SIG-M5 treated with dmso at 0.1 percent for 504 hours (cell line): ENCODE data around the gene GSTM3.
"Not testable (repeated sequence)": the region's sequence is repeated elsewhere in the genome, so short reads cannot be mapped to it uniquely, and the experiment has no call there.

Experiments used
- DNase-seq: peaks from one replicate; lab custom pipeline; 2025; ENCODE audit not compliant: unreplicated experiment; lab: John Stamatoyannopoulos, UW

The GSTM3 gene

DNA sequence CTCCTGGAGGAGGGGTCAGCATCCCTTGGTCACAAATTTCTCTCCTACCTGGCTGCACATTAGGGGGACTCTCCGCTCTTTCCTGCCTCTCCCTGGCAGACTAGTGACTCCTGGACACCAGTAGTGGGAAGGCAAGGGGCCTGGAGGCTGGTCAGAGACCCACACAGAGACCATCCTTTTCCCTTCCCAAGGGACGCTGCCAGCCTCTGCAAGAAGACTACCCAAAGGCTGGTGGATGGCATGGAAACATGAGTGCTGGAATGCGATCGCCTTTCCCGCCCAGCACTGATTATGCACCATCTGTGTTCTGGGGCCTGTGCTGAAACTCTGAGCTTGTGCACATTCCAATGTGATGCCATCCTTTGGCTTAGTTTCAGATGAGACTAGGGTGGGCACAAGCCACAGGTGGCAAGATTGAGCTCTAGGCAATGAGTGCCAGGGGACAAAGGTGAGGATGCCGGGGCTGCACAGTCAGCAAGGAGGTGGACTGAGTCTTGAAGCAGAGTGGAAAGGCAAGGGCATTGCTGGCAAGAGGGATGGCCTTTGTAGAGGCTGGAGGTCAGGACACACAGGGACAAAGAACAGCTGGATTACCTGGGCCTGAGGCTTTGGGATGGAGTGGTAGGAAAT, 35.5 kb upstream of the GSTM3 start:
- no peak for DNase-seq

DNA sequence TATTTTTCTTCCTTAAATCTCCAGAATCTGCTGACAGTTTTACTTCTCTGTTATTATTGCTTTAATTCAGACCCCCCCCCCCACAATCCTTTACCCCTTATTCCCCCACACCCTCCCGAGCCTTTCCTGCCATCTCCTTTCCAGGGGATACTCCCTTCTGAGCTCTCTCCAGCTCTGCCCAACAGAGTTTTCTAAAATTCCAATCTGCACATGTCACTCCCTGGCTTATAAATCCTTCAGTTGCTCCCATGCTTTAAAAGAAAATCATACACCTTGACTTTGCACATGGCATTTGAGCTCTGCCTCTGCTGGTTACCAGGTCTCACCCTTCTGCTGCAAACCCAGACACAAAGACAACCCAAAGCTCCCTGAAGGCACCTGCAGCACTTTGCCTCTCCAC, 34.6 kb upstream of the GSTM3 start:
- DNase-seq = no peak

DNA sequence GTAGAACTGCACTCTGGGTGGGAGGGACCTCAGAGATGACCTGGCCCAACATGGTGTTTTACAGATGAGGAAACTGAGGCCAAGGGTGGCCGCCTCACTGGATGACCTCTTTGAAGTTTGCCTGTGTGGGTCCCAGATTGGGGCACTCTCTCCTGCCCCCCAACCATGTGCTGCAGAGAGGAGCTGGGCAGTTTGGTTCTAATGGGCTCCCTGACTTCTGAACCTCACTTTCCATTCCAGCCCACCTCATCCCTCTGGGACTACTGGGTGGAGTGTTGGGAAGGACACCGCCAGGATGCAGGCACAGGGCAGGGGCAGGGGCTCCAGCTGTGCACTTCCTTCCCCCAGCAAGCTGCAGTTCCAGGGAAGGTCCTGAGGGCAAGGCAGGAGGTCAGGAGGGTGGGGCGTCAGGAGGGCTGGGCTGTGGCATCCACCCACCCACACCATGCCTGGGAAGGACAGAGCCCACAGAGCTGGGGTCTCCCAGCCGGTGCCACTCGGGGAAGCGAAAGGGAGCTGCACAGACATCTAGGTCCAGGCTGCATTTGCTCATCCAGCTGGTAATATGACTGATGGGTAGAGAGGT, 33.2 kb upstream of the GSTM3 start:
- DNase-seq = no peak

DNA sequence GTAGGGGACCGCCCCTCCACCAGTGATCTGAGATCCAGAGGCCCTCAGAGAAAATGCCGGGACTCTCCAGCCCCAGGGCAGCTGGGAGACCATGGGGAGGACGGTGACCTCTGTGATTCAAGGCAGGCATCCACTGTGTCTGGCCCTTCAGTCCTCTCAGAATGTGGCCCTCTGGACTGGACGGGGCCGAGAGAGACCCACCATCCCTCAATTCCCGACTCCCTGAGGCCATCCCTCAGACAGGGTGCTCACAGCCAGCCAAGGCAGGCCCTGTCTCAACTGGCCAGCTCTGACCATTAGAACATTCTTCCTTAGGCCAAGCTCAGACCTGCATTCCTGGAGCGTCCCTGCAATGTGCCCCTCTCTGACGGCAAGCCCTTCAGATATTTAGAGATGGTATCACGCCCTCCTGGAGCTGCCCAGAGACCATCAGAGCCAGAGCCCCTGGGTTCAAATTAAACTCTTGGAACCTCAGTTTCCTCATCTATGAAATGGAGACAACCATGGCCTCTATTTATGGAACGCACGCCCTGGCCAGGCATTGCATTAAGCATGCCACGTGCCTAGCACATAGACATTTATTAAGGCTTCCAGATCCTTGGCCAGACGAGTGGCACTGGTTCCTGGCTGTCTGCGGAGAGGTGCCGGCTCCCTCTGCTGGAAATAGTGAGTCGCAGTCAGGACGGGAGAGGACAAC, 32.5 kb upstream of the GSTM3 start:
- peak; percentile 86 for DNase-seq

GRCh38 chr1:109772658-109773202, 31.9 kb upstream of the GSTM3 start:
- DNase-seq = no peak

DNA sequence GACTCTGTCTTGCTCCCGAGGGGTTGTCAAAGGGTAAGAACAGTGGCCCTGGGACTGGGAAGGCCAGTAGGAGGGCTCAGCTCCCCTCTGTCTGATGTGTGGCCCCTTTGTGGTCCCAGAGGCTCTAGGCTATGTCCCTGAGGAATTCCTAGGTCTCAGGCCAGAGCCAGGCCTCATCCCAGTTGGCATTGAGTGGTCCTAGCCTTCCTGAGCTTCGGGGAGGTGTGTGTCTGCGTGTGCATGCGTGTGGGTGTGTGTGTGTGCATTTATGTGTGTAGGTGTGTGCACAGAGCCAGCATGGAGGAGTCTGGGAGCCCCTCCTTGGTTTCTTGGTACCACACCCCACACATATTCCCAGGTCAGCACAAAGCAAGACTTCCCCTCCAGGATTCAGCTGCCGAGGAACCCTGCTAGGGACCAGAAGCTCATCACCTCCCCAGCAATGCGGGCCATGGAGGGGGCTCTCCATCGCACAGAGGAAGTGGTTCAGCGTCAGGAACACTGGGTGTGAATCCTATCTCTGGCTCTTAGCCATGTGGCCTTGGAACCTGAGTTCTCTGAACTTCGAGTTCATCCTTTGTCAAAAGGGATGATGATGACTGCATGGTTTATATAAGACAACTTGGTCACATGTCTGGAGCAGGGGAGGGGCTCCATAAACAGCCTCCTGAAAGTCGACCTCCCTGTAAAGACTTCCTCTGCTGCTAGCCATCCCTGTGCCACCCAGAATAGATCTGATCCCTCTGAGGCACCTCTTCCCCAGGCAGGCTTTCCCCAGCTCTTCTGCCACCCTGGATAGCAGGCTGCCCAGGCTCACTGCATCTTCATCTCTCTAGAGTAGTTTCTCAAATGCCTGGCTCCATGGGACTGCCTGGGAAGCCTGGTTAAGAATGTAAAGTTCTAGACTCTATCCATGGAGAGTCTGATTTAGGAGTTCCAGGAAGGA, 31.1 kb upstream of the GSTM3 start:
- DNase-seq = no peak

GRCh38 chr1:109770331-109771095, 29.7 kb upstream of the GSTM3 start:
- DNase-seq = no peak

- no peak for DNase-seq
Measured at GRCh38 chr1:109769330-109770078, 28.7 kb upstream of the GSTM3 start.

DNA sequence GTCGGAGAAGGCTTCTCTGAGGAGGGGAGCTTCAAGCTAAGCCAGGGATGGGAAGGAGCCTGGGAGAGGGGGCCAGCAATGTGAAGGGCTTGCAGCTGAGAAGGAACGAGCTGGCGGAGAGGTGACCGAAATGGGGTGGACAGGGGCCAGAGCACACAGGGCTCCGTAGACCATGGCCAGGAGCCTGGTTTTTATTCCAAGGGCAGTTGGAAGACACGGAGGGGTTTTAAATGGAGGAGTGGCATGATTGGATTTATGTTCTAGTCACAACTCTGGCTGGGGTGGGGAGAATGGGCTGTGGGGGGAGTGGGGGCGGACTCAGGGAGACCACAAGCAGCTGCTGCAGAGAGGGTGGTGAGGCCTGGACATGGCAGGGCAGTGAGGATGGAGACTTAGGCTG, 28.0 kb upstream of the GSTM3 start:
- no peak for DNase-seq

DNA sequence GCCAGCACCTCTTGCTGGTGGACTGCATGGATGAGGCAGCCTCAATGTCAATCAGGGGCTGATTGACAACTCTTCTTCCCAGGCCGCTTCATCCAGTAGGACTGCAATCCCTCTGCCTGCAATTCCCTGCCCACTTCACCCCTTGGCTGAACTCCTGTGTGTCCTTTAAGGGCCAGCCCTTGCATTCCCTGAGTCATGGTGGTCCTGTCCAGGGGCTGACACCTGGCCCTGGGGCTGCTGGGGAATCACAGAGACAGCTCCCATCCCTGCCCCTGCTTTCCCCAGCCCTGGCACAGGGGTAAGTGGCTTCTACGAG, 27.5 kb upstream of the GSTM3 start:
- no peak for DNase-seq

DNA sequence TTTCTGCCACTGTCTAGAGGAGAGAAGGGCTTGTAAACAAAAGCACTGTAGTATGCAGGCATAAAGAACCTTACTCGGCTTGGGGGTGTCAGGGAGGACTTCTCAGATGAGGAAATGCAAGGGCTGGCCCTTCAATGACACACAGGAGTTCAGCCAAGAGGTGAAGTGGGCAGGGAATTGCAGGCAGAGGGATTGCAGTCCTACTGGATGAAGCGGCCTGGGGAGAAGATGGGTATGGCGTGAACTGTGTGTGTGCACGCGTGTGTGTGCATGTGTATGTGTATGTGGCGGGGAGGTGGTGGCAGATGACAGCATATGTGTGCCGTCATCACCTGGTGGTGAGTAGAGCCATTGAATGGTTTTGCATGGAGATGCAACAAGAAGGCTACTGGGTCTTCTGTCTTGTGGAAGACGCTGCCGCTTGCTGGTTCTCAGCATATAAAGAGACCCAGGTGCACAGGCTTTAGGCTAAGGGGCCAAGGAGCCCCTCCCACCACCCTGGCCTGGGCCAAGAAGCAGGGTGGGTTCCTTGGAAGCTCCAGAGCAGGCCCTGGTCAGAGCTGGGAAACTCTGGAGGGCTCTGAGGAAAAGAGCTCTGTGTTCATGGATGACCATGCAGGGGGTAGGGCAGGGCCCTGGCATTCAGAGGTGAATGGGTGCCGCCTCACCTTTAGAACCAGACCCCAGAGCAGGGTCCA, 26.9 kb upstream of the GSTM3 start:
- DNase-seq = no peak

DNA sequence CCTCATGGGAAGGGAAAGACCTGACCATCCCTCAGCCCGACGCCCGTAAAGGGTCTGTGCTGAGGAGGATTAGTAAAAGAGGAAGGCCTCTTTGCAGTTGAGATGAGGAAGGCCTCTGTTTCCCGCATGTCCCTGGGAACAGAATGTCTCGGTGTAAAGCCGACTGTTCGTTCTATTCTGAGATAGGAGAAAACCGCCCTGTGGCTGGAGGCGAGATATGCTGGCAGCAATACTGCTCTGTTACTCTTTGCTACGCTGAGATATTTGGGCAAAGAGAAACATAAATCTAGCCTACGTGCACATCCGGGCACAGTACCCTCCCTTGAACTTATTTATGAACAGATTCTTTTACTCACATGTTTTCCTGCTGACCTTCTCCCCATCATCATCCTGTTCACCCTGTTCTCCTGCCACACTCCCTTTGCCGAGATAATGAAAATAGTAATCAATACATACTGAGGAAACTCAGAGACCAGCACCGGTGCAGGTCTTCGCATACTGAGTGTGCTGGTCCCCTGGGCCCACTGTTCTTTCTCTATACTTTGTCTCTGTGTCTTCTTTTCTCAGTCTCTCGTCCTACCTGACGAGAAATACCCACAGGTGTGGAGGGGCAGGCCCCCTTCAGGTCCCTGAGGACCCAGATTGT, 26.3 kb upstream of the GSTM3 start:
- DNase-seq = not testable (repeated sequence)

- DNase-seq = no peak
Measured at GRCh38 chr1:109765896-109766615, 25.2 kb upstream of the GSTM3 start.

DNA sequence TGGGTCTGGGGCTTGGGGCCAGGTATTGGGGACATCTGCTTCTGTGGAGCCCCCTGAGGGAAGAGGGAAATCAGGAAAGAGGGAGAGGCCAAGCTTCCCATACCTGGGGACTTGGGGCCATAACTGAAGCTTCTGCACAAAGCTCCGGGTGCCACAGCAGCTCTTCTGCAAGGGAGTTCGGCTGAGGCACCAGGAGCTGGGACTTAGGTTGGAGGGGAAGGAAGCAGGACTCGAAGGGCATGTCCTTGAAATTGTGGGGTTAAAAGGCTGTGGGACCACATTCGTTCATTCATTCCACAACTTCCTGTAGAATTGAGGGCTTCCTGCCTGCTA, 24.6 kb upstream of the GSTM3 start:
- DNase-seq = no peak

DNA sequence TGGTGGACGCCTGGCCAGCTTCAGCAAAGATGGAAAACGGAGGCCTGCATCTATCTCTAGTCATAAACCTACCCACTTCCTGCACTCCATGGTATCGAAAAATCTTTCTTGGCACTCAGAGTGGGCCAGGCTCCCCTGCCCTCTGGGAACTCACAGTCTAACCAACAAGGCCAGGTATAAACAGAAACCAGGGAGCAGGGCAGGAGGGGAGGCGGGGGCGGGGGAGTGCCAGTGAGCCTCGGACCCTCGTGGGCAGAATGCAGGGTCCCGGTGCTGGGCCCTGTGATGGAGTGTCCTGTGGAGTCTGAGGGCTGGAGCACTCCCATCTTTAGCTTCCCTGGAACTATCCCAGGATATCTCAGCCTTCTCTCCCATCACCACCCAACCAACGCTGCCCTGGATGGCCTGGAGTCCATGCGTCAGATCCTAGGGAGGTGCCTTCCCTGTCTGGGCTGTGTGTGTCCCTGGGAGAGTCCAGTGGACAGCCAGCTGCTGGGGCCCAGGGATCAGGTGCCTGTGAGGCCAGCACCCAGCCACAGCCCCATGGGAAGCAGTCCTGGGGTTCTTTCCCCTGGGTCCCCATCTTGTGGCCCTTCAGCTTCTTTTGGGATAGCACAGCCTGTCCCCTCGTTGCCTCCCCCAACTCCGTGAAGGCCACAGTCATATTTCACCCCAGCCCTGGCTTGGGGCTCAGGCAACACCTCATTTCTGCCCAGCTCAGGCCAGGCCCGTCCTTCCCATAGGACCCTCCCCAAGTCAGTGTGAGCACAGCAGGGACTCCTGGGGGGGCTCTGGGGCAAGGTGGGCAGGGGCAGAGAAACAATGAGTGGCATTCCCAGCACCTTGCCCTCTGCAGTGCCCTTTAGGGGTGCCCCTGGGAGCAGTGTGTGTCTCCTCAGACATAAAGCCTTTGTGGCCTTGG, 24.0 kb upstream of the GSTM3 start:
- DNase-seq = no peak

DNA sequence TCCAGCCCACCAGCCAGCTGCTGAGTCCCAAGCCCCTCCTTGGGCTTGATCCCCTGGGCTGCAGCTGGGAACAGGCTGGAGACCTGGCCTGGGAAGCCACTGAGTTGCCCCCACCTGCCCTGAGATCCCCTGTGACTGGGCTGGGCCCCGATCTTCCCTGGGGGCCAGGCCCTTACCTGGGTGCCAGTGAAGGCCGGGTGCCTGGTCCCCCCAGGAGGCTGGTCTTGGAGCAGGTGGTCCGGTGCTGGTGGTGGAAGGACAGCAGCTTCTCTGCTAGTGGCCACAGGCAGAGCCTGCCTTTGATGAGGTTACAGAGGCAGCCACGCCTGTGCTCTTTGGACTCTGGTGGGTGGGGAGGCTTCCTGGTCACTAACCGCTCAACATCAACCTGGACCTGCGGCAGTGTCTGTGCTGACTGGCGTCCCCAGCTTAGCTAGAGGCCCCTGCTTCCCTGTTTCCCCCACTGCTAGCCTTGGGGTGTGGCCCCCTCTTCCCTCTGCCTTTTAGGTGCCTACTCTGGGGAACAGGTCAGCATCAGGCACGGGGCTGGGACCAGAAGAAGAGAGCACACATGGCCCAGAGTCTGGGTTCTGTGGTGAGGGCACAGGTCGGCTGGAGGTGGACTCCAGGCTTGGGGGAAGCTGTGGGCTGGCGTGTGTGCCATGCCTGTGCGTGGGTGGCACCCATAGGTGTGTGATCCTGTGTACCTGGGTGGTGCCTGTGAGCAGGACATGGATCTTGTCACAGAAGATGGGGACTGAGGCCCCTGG, 23.0 kb upstream of the GSTM3 start, which contains the start of gene EPS8L3:
TSS of gene EPS8L3 (minus strand) at position 278 of the 770 bp plus-strand sequence. CDS start 2,174 bp downstream, outside the sequence.
- DNase-seq = no peak
